ENCODE data around the gene IYD. TPM values are rescaled to one million over a fixed set of nuclear protein-coding genes. Genes with fewer than 3 reads are reported as not detected.

Gene IYD
- total and polyA plus RNA-seq, 10 donors: not detected

DNA sequence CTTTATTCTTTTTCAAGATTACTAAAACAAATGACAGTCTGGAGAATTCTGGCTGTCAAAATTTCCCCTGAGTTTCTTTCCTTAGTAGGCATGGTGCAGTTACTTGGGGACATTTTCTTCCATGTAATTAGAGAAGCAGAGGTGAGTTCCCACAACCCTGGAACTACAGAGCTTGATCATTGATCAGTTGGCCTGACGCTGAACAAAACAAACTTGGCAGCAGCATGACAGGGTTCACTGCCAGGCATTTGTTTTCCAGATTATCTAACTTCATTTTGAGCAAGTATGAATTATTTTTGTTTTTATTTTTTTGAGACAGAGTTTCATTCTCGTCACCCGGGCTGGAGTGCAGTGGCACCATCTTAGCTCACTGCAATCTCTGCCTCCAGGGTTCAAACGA, 22.6 kb downstream of the IYD start:
- Histone ChIP-seq H3K27me3 (replicated peaks in 1 of 7) (peaks cover 0 to 3% (median 0%) of the 10 kb centered on the region in 7 donors), H3K4me1 (no peaks in the 10 kb centered on the region), H3K4me3 (no peak overlapping the region), H3K9me3 (no peaks in the 10 kb centered on the region), H3K27ac (no peak overlapping the region), H3K36me3 (no peaks in the 10 kb centered on the region)
- no peak for DNase-seq
- TF ChIP-seq, protein P1, sequence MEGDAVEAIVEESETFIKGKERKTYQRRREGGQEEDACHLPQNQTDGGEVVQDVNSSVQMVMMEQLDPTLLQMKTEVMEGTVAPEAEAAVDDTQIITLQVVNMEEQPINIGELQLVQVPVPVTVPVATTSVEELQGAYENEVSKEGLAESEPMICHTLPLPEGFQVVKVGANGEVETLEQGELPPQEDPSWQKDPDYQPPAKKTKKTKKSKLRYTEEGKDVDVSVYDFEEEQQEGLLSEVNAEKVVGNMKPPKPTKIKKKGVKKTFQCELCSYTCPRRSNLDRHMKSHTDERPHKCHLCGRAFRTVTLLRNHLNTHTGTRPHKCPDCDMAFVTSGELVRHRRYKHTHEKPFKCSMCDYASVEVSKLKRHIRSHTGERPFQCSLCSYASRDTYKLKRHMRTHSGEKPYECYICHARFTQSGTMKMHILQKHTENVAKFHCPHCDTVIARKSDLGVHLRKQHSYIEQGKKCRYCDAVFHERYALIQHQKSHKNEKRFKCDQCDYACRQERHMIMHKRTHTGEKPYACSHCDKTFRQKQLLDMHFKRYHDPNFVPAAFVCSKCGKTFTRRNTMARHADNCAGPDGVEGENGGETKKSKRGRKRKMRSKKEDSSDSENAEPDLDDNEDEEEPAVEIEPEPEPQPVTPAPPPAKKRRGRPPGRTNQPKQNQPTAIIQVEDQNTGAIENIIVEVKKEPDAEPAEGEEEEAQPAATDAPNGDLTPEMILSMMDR (IDR thresholded peaks at IDR 0.05 in 8 of 11, conservative IDR thresholded peaks at IDR 0.05 in 3 of 11): no peak
- TF ChIP-seq POLR2AphosphoS5 (IDR thresholded peaks at IDR 0.05) (no peak), POLR2A (IDR thresholded peaks at IDR 0.05) (no peak)
- intact Hi-C loops (cut with DNase I; ENCODE audit: low total_unique reads): no loop called here
- WGBS, 5 donors: 87 to 93% (median 91%) methylated on average over 4 of the region's 4 CpGs

DNA sequence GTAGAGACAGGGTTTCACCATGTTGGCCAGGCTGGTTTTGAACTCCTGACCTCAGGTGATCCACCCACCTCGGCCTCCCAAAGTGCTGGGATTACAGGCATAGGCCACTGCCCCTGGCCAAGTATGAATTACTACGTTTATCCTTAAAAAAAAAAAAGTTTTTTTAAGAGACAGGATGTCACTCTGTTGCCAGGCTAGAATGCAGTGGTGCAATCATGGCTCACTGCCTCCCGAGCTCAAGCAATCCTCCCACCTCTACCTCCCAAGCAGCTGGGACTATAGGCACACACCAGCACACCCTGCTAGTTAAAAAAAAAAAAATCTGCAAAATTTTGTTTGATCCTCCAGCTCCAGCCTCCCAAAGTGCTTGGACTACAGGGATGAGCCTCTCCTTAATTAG, 23.1 kb downstream of the IYD start:
- H3K9me3 ChIP-seq: no peaks in the 10 kb centered on the region
- WGBS, 5 donors: 46 to 64% (median 56%) methylated on average over 3 of the region's 3 CpGs
- H3K27me3 ChIP-seq (replicated peaks in 1 of 7): peaks cover 0 to 3% (median 0%) of the 10 kb centered on the region in 7 donors
- TF ChIP-seq POLR2AphosphoS5 (IDR thresholded peaks at IDR 0.05): no peak
- TF ChIP-seq, protein P1 (IDR thresholded peaks at IDR 0.05 in 8 of 11, conservative IDR thresholded peaks at IDR 0.05 in 3 of 11): no peak
- no peak for TF ChIP-seq POLR2A (IDR thresholded peaks at IDR 0.05)
- H3K4me3 ChIP-seq: no peak overlapping the region
- no peaks in the 10 kb centered on the region for H3K4me1 ChIP-seq
- H3K27ac ChIP-seq: no peak overlapping the region
- no peaks in the 10 kb centered on the region for H3K36me3 ChIP-seq
- intact Hi-C loops (cut with DNase I; ENCODE audit: low total_unique reads): no loop called here
- DNase-seq: no peak

DNA sequence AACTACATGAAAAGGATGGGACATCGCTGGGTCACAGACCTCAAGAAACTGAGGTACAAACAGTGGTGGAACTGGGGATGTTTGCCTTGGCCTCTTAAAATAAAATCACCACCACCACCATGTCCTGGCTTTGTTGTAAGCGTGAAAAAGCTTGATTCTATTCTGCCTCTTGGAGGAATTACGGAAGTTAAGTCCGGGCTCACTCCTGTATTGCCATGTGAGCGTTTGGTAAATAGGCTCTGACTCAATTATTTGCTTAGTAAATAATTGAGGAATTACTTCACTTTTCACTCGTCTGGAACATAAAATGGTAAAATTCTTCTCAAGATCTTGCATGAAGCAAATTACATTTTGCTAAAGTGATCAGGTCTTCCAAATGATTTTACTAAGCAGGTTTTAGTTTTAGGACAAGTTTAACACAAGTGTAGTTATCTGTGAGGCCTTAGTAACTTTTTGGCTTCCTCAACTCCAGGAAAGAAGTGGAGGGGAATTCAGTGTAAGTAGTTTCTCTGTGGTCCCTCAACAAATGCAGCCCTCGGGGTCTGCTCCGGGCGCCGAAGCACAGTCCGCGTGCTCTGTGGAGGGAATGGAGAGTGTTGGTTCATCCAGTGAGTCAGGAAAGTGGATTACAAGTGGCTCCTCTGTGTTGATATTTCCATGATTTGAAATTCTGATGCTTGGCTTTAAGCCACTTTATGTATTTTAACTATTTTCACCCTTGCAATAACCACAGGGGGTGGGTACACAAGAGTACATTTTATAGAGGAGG, 23.8 kb downstream of the IYD start:
- Histone ChIP-seq H3K27me3 (replicated peaks in 1 of 7) (peaks cover 0 to 3% (median 0%) of the 10 kb centered on the region in 7 donors), H3K9me3 (no peaks in the 10 kb centered on the region), H3K4me3 (no peak overlapping the region), H3K27ac (no peak overlapping the region), H3K4me1 (no peaks in the 10 kb centered on the region), H3K36me3 (no peaks in the 10 kb centered on the region)
- no peak for TF ChIP-seq POLR2AphosphoS5 (IDR thresholded peaks at IDR 0.05)
- no peak for TF ChIP-seq POLR2A (IDR thresholded peaks at IDR 0.05)
- TF ChIP-seq, protein P1 (IDR thresholded peaks at IDR 0.05 in 8 of 11, conservative IDR thresholded peaks at IDR 0.05 in 3 of 11): no peak
- no peak for DNase-seq
- intact Hi-C loops (cut with DNase I; ENCODE audit: low total_unique reads): no loop called here
- 87 to 93% (median 90%) methylated on average over 12 of the region's 12 CpGs for WGBS, 5 donors

DNA sequence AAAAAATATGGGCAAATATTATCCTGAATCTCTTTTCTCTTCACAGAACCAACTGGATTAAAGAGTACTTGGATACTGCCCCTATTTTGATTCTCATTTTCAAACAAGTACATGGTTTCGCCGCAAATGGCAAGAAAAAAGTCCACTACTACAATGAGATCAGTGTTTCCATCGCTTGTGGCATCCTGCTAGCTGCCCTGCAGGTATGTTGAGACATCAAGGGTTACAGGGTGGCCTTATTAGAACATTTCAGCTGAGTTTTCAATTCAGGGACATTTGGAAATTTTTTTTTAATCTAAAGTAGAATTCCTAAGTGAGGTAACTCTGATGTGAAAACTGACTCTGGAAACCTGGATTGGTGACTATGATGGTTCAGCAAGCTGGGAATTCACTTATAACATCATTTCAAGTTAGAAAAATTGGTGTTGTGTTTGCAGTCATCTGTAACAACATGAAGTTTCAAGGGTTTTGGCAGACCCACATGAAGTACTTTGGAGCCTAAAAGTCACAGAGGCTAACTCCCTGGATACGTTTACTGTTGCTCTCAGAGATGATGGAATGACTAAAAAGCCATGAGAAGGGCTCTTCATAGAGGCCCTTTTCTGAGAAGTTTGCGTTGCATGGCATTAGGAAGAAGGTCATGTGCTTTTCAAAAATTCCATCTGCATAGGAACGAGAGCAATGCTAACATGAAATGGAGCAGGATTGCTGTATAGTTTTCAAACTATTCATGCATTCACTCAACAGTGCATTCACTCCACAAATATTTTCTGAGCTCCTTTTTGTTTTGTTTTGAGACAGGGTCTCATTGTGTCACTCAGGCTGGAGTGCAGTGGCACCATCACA, 25.5 kb downstream of the IYD start:
- TF ChIP-seq POLR2A (IDR thresholded peaks at IDR 0.05) (no peak), POLR2AphosphoS5 (IDR thresholded peaks at IDR 0.05) (no peak)
- TF ChIP-seq, protein P1 (IDR thresholded peaks at IDR 0.05 in 8 of 11, conservative IDR thresholded peaks at IDR 0.05 in 3 of 11): no peak

More for the DNA sequence above, 25.5 kb downstream of the IYD start:
- DNase-seq: no peak
- H3K4me3 ChIP-seq: no peak overlapping the region
- peaks cover 0 to 3% (median 0%) of the 10 kb centered on the region in 7 donors for H3K27me3 ChIP-seq (replicated peaks in 1 of 7)
- H3K9me3 ChIP-seq: no peaks in the 10 kb centered on the region
- H3K27ac ChIP-seq: no peak overlapping the region
- no peaks in the 10 kb centered on the region for H3K36me3 ChIP-seq
- intact Hi-C loops (cut with DNase I; ENCODE audit: low total_unique reads): no loop called here
- H3K4me1 ChIP-seq: no peaks in the 10 kb centered on the region
- WGBS, 5 donors: 83 to 92% (median 85%) methylated on average over 6 of the region's 6 CpGs
